GM19351 (cell line): Measurements from ENCODE around the gene ILDR1.
A peak's percentile ranks its signal among the peaks of the same experiment; 100 is the strongest.
"Not testable (repeated sequence)": the region's sequence is repeated elsewhere in the genome, so short reads cannot be mapped to it uniquely, and the experiment has no call there.

Experiments
- ATAC-seq: cut with Tn5 transposase; IDR thresholded peaks from one replicate; pipeline ENCODE4 v1.9.1; 2021; ENCODE audit warnings: mild to moderate bottlenecking, moderate library complexity; ENCODE audit not compliant: unreplicated experiment

The ILDR1 gene

GRCh38 chr3:122021811-122022401, at the start of gene ILDR1:
Gene ILDR1 (minus strand): TSS chr3:122022247. CDS start chr3:122022077, 170 bp downstream.
- ATAC-seq: peak; percentile 38

GRCh38 chr3:122067588-122068240, 45.7 kb upstream of the ILDR1 start:
- peak; percentile 46 for ATAC-seq

GRCh38 chr3:122067214-122067550, 45.1 kb upstream of the ILDR1 start:
- peak; percentile 50 for ATAC-seq

GRCh38 chr3:122066331-122067213, 44.5 kb upstream of the ILDR1 start:
- ATAC-seq: no peak

GRCh38 chr3:122064326-122064725, 42.3 kb upstream of the ILDR1 start:
- no peak for ATAC-seq

- ATAC-seq: no peak
Observed at GRCh38 chr3:122063908-122064307, 41.9 kb upstream of the ILDR1 start.

- ATAC-seq: no peak
Observed at GRCh38 chr3:122060040-122060698, 38.1 kb upstream of the ILDR1 start.

GRCh38 chr3:122058294-122058693, 36.2 kb upstream of the ILDR1 start:
- ATAC-seq: no peak

GRCh38 chr3:122057671-122058070, 35.6 kb upstream of the ILDR1 start:
- no peak for ATAC-seq

GRCh38 chr3:122055215-122055614, 33.2 kb upstream of the ILDR1 start, which contains the start of gene CD86:
Gene CD86 (plus strand): TSS chr3:122055362. CDS start chr3:122055490, 128 bp downstream.
- ATAC-seq: peak; percentile 88

- peak; percentile 52 for ATAC-seq
Observed at GRCh38 chr3:122052968-122053367, 30.9 kb upstream of the ILDR1 start.

GRCh38 chr3:122047773-122048172, 25.7 kb upstream of the ILDR1 start:
- ATAC-seq: not testable (repeated sequence)

GRCh38 chr3:122047296-122047695, 25.2 kb upstream of the ILDR1 start:
- ATAC-seq: not testable (repeated sequence)

- ATAC-seq: no peak
Observed at GRCh38 chr3:122033023-122033422, 11.0 kb upstream of the ILDR1 start.

- ATAC-seq: no peak
Observed at GRCh38 chr3:122032531-122032930, 10.5 kb upstream of the ILDR1 start.

GRCh38 chr3:122031123-122031468, 9.0 kb upstream of the ILDR1 start:
- peak; percentile 26 for ATAC-seq

- peak; percentile 68 for ATAC-seq
Observed at GRCh38 chr3:122030381-122031122, 8.5 kb upstream of the ILDR1 start.

- ATAC-seq: peak; percentile 92
Observed at GRCh38 chr3:122025296-122025695, 3.2 kb upstream of the ILDR1 start.

- ATAC-seq: no peak
Observed at GRCh38 chr3:122024800-122025199, 2.8 kb upstream of the ILDR1 start.

GRCh38 chr3:122023335-122023910, 1.4 kb upstream of the ILDR1 start:
- no peak for ATAC-seq
